Stimulated activated CD4-positive, alpha-beta T cell treated with anti-CD3 and anti-CD28 coated beads, TNF-alpha, amount 100 ng/mL, for 1 hour (primary cell): ENCODE measurements around the gene CERS5.
"Not testable (repeated sequence)": the region's sequence is repeated elsewhere in the genome, so short reads cannot be mapped to it uniquely, and the experiment has no call there.

Experiments used
- DNase-seq, 3 donors: peaks; one replicate each; pipeline ENCODE4 v3.0.0-alpha.2; 2020; ENCODE audit warnings: low read depth in 3 of 3, low spot score in 1 of 3

CERS5 gene

GRCh38 chr12:50103767-50104321, 63.3 kb downstream of the CERS5 start, which contains the start of gene GPD1:
Gene GPD1 (plus strand): TSS chr12:50104008. CDS start chr12:50104051, 43 bp downstream.
- no peak for DNase-seq

DNA sequence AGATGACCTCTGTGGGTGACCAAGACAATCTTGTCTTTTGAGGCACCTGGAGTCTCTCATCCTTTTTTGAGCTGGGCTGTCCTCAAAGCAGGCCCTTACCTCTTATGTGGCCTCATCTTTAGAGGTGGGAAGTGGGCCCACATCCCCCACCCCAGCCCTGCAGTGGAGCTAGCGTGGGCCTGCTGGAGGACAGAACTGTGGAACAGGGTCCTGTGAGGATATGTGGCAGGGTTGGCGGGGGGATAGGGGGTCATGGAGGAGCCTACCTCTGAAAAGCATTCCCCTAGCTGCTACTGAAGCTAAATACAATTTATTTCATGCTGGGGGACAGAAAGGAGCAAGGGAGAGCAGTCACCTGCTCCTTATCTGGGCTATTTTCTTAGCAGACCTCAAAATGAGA, 63.8 kb downstream of the CERS5 start:
- DNase-seq = no peak

DNA sequence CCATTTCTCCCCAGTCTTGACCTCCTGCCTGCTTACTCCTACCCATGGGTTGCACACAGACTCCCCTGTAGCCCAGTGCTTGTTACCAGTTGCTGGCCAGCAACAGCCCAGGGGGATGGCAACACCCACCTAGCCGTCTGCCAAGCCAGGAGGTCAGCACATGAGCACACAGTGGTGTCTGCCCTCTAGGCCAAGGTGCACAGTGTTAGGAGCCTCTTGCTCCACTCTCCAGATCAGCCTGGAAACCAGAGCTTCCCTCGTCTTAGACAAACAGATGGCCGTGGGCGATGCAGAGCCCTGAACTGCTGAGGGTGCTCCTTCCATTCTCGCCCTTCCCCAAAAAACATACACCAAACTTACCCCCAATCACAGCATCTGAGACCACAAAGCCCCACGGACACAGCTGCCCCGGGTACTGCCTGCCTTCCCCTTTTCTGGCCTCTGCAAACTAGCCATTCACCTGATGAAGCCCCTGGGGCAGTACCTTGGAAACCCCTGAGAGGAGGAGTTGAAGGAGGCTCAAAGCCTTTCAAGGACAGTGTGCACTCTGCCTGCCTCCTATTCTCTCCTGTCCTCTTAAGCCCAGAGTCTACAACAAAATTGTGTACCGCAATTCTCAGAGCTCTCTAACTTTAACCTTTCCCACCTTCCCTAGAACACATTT, 64.4 kb downstream of the CERS5 start:
- DNase-seq = no peak

DNA sequence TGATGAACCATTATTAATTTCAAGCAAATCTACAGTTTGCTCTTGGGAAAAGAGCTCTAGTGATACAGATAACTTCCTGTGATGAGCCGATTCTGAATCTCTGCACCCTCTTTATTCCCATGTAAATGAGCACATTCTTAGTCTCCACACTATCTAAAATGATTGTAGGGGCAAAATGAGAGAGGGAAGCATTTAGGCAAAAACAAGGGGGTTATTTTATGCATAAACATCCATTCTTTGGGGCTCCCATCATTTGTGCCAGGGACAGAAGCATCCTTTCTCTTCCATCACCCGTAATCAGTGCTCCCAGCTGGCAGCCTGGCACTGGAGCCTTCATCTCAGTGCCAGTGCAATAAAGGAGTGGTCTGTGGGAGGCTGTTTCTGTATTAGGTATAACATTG, 65.0 kb downstream of the CERS5 start:
- no peak for DNase-seq

DNA sequence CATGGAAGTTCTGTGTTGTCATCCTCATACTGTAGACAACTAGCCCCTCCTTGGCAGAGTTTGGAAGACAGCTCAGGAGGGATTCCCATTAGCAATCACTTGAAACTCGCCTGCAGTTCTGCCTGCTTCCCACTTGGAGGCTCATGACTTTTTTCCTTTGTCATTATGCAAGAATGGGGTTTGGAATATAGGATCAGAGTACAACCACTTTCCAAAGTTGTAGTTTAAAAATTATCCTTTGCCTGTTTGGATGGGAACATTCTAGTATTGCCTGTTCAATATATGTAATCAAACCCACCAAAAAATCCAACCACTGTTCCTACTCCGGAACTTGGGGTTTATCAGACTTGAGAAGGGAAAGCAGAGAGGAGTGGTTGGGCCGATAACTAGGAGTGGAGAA, 65.5 kb downstream of the CERS5 start:
- DNase-seq = no peak

GRCh38 chr12:50100561-50100960, 66.6 kb downstream of the CERS5 start:
- no peak for DNase-seq

GRCh38 chr12:50099302-50100008, 67.7 kb downstream of the CERS5 start:
- DNase-seq = no peak

DNA sequence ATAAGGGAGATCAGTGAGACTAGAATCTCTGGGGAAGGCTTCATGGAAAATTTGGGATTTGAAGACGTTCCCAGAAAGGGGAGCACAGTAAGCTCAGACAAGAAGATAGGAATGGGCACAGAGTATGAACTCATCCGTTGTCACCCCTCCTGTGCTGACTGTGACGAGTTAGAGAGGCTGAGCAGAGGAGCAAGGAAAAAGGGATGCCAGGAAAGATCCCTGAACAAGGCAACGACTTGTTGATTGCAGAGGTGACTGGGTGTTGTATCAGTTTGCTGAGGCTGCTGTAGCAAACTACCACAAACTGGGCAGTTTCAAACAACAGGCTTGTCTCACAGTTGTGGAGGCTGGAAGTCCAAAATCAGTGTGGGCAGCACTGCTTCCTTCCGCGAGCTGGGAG, 69.2 kb downstream of the CERS5 start:
- no peak for DNase-seq

GRCh38 chr12:50090391-50090790, 76.8 kb downstream of the CERS5 start:
- no peak for DNase-seq

DNA sequence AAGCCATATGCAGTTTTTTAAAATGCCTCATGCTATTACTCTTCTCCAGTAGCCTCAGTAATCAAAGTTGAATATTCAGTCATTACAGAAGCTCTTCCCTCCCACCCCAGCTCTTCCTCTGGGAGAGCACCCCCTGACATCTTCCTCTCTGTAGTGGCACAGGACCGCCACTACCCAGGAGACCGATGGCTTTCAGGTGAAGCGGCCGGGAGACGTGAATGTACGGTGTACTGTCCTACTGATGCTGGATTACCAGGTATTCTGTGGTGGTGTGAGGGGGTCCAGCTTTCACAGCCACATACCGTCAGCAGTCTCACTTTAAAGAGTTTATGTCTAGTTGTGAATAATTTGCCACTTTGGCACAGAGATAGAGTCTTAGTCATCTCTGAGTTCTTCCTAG, 77.4 kb downstream of the CERS5 start:
- no peak for DNase-seq

- DNase-seq = no peak
These were observed 78.4 kb downstream of the CERS5 start for GRCh38 chr12:50088577-50089335.

DNA sequence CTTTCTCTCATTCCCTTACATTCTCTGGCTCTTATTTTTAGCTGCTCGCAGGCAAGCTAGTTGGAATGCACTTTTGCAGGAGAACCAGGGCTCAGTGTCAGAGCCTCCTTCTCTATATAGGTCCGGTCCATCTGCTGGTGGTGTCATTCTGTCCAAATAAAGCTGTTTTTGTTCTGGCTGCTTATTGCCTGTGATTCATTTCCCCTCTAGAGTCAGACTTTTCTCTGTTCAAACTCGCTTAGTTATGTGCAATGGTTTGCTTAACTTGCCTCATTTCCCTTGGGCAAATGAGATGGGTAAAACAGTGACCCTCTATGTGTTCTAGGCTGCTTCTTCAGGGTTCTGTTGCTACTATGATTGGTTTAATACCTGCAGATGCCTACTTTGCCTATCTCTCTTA, 79.2 kb downstream of the CERS5 start:
- no peak for DNase-seq

DNA sequence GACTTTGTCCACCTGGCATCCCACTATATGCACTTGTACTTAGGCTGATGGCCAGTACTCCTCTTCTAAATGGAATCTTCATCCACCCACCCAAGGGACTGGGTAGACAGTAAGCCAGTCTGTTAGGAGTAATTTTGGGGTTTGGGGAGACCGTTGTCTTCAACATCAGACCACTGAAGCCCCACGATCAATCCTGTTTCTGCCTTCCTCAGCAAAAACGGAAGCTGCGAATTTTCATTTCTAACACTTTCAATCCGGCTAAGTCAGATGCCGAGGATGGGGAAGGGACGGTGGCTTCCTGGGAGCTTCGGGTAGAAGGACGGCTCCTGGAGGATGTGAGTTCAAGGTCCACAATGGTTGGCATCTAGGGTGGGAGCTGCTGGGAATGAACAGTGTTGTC, 80.0 kb downstream of the CERS5 start:
- DNase-seq = no peak

DNA sequence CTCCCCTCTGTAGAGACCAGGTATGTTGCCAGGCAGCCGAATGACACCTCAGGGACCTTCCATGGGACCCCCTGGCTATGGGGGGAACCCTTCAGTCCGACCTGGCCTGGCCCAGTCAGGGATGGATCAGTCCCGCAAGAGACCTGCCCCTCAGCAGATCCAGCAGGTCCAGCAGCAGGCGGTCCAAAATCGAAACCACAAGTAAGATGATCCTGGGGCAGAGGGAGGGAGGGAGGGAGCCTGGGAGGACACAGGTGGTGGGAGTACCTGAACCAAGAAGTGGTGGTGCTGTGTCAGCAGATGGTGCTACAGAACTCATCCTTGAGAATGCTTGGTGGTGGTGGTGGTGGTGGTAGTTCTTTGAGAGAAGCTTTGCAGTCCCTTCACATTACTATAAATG, 81.0 kb downstream of the CERS5 start:
- DNase-seq = no peak

DNA sequence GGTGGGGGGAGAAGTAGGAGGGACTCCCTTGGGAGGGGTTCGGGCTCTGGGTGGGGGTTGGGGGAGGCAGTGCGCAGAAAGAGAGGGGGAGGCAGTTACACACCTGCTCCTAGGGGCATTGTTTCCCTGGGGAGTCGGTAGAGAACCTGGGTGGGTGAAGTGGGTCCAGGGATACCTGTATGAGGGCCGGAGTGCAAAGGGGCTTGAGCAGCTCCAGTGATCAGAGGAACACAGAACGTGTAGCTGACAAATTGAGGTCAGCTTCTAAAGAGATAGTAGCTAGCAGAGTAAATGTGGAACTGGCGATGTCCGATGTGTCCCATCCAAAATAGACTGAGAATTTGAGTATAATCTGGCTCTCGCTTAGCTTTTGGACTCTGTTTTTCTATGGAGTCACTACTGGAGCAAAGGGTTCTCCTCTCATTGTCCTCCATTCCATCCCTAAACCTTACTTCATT, 81.5 kb downstream of the CERS5 start:
- no peak for DNase-seq

- peak; percentile 67 to 76 (median 71) for DNase-seq
These were observed 82.2 kb downstream of the CERS5 start, which contains the start of gene SMARCD1 for GRCh38 chr12:50084775-50085614. Gene SMARCD1 (plus strand): TSS chr12:50085342. CDS start chr12:50085370, 28 bp downstream.

- DNase-seq = not testable (repeated sequence)
These were observed 82.8 kb downstream of the CERS5 start for GRCh38 chr12:50084409-50084774.

DNA sequence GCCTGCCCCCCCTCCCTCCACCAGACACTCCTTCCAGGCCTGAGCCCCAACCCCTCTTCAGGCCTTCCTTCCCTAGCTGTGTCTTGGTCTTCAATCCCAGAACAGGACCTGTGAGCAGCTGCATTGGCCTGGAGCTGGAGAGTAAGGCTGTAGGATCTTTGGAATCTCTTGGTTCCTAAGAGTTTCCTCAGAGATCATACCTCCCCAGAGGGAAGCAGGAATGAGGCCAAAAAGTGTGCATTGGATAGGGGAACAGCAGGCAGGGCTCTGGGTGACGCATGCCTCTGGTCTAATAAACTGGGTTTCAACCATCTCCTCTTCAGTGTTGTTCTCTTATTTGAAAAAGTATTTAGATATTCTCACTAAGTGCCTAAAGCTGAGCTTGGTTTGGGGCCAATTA, 83.9 kb downstream of the CERS5 start:
- DNase-seq = no peak

DNA sequence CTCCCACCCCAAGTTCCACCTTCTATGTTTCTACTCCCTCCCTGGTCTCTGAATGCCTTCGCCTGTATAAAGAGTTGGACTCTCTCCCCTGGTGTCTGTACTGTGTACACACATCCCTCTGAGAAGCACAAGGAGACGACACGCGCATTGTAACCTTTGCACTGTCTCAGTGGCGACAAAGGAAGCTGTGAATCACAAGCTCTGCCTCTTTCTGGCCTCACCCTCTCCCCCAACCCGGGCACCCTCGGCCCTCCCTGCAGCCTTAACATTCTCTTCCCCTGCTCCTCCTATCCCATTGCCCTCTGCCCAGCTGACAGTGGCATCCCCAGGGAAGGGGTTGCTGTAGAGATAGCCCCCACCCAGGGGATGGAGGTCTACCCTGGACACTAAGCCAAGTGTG, 84.5 kb downstream of the CERS5 start:
- no peak for DNase-seq

DNA sequence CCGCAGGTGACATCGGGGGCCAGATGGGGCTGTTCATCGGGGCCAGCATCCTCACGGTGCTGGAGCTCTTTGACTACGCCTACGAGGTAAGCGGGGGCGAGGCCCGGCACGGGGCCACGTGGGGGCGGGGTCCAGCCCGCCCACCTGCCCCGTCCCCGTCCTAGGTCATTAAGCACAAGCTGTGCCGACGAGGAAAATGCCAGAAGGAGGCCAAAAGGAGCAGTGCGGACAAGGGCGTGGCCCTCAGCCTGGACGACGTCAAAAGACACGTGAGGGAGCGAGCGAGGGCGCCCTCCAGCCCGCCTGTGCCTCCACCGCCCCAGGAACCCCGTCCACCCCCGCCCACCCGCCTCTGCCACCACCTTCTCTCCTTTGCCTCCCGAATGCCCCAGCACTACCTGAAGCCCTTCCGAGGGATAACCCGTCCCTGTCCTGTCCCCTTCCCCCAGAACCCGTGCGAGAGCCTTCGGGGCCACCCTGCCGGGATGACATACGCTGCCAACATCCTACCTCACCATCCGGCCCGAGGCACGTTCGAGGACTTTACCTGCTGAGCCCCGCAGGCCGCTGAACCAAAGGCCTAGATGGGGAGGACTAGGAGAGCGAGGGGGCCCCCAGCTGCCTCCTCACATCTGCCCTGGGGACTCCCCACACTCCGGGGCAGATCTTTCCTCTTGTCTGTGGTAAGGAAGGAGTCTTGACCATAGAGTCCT, 85.9 kb downstream of the CERS5 start:
- DNase-seq = no peak
